ENCODE results near the gene NUCB1. TPM values are rescaled to one million over a fixed set of nuclear protein-coding genes. Genes with fewer than 3 reads are reported as not detected.
"Not testable (repeated sequence)": the region's sequence is repeated elsewhere in the genome, so short reads cannot be mapped to it uniquely, and the experiment has no call there.

NUCB1 gene
- total and polyA plus RNA-seq, 9 of the 15 experiments (the other 6 are each of a cell fraction or from before 2014, with no cell fraction given), result 3.1 to 153 (median 71.7) TPM

- TF ChIP-seq MLLT1 (IDR thresholded peaks at IDR 0.05), result peak; percentile 14 to 22; a peak in 1 of 4 replicates
- TF ChIP-seq ETV6 (IDR thresholded peaks at IDR 0.05; ENCODE audit: borderline replicate concordance in 1 of 2, low read depth in 2 of 2, low read length in 1 of 2), result not testable (repeated sequence)
- TF ChIP-seq ETV6 (CRISPR knock-in tag; IDR thresholded peaks at IDR 0.05; ENCODE audit: borderline replicate concordance), result peak; percentile 54; the same call in 1 of the 2 replicates
- peak; percentile 47 for TF ChIP-seq RHOXF2B (CRISPR knock-in tag; conservative IDR thresholded peaks at IDR 0.05)
- TF ChIP-seq TARDBP (IDR thresholded peaks at IDR 0.05), result 0 out of 2 replicates have a peak, but pooled peaks have one; percentile 11
- TF ChIP-seq LCOR (CRISPR knock-in tag; IDR thresholded peaks at IDR 0.05), result peak; percentile 38; the same call in 1 of the 2 replicates
- peak; percentile 90 for TF ChIP-seq CBFA2T2 (conservative IDR thresholded peaks at IDR 0.05)
- peak; percentile 51; the same call in 1 of the 2 replicates for TF ChIP-seq NCOA1 (IDR thresholded peaks at IDR 0.05; ENCODE audit: low read depth)
- TF ChIP-seq OTX1 (CRISPR knock-in tag; IDR thresholded peaks at IDR 0.05), result peak; percentile 76; the same call in 1 of the 2 replicates
- peak; percentile 67; the same call in 1 of the 2 replicates for TF ChIP-seq ESRRB (CRISPR knock-in tag; IDR thresholded peaks at IDR 0.05; ENCODE audit: borderline replicate concordance)
- peak; percentile 78 for TF ChIP-seq HES1 (IDR thresholded peaks at IDR 0.05; ENCODE audit: low read depth)
- TF ChIP-seq ZNF695 (CRISPR knock-in tag; IDR thresholded peaks at IDR 0.05), result peak; percentile 72; the same call in 1 of the 2 replicates
- TF ChIP-seq RREB1 (CRISPR knock-in tag; IDR thresholded peaks at IDR 0.05), result 0 out of 2 replicates have a peak, but pooled peaks have one; percentile 48
- peak; percentile 7; the same call in 1 of the 2 replicates for TF ChIP-seq ZNF764 (CRISPR knock-in tag; IDR thresholded peaks at IDR 0.05; ENCODE audit: low read depth)
- TF ChIP-seq GATAD2A (IDR thresholded peaks at IDR 0.05), result peak; percentile 55; the same call in 1 of the 2 replicates
- peak; percentile 38; the same call in 1 of the 2 replicates for TF ChIP-seq DMBX1 (CRISPR knock-in tag; IDR thresholded peaks at IDR 0.05; ENCODE audit: borderline replicate concordance)
- peak; percentile 77 for TF ChIP-seq SP1 (CRISPR knock-in tag; IDR thresholded peaks at IDR 0.05)
- TF ChIP-seq SRF (CRISPR knock-in tag; IDR thresholded peaks at IDR 0.05), result peak in 1 of 2 experiments; percentile 78; a peak in 2 of 4 replicates
Measured at GRCh38 chr19:48876043-48876981, 23.8 kb upstream of the NUCB1 start (continued).
